ENCODE data around the gene TGFBR3L.
"Not testable (repeated sequence)": the region's sequence is repeated elsewhere in the genome, so short reads cannot be mapped to it uniquely, and the experiment has no call there.

Gene TGFBR3L

GRCh38 chr19:7926727-7927604 lies 12.3 kb downstream of the TGFBR3L start:
- DNase-seq (ENCODE audit: extremely low read depth in 1 of 2, low read depth in 1 of 2), result no peak

DNA sequence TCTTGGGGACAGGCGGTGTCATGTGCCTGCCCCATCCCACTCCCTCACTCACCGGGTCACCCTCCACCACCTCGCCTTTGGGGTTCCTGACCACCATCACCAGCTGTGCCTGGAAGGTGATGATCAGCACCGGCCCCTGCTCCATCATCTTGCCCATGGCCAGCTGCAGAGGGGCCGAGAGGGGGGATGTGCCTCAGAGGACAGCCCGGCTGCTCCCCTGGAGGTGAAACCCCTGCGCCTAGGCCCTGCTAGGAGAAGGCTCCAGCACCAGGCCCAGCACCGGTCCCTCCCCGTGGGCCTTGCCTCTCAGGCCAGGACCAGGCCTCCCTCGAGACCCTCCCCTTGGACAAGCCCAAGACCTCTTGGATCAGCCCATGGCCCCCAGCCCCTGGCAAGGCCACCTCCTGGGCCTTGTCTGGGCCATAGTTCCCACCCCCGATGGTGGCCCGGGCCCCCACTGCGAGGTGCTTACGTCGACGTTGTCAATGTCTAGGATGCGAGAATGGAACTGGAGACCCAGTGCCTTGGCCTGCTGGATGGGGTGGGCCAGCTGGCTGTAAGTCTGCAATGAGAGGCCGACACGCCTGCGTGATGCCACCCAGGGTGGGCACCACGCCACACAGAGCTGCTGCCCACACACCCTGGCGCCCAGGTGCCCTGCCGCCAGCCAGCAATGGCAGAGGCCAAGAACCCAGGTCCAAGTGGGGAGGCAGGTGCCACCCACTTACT lies 13.1 kb downstream of the TGFBR3L start:
- no peak for DNase-seq (ENCODE audit: extremely low read depth in 1 of 2, low read depth in 1 of 2)

DNA sequence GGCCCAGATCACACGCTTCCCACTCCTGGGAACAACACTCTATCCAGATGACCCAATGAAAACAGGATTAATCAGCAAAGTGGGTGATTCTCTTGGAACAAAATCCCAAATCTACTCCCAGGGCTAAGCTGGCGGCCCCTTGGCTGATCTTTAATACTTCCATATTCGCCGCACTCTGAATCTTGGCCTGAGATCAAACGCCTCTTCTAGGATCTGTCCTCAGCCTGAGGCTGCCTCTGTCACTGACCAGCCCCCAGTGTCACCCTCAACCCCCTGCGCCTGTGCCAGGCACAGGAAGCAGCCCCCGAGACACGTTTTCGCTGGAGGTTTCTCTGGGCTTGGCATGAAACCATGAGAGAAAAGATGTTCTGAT lies 13.7 kb downstream of the TGFBR3L start:
- DNase-seq (ENCODE audit: extremely low read depth in 1 of 2, low read depth in 1 of 2), result no peak

- peak; percentile 41 to 57 for DNase-seq (ENCODE audit: extremely low read depth in 1 of 2, low read depth in 1 of 2)
Measured at GRCh38 chr19:7928741-7929701, 14.4 kb downstream of the TGFBR3L start.

- DNase-seq (ENCODE audit: extremely low read depth in 1 of 2, low read depth in 1 of 2), result not testable (repeated sequence)
Measured at GRCh38 chr19:7930030-7930429, 15.4 kb downstream of the TGFBR3L start.

DNA sequence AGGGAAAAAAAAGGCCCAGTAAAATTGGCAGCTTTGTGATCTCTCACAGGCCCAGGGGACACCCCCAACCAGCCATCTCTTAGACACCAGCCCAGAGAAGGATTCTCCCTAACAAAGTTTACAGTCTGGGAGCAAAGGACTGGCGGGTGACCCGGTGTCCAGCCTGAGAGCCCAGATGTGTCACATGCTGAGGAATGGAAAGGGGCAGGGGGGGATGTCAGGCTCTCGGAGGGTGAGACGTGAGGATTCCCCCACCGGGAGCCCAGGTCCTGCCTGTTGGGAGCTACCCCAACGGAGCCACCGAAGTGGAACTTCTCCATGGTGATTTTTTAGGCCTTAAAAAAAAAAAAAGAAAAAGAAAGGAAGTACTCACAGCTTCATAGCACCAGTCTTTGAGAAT lies 16.1 kb downstream of the TGFBR3L start:
- no peak for DNase-seq (ENCODE audit: extremely low read depth in 1 of 2, low read depth in 1 of 2)

DNA sequence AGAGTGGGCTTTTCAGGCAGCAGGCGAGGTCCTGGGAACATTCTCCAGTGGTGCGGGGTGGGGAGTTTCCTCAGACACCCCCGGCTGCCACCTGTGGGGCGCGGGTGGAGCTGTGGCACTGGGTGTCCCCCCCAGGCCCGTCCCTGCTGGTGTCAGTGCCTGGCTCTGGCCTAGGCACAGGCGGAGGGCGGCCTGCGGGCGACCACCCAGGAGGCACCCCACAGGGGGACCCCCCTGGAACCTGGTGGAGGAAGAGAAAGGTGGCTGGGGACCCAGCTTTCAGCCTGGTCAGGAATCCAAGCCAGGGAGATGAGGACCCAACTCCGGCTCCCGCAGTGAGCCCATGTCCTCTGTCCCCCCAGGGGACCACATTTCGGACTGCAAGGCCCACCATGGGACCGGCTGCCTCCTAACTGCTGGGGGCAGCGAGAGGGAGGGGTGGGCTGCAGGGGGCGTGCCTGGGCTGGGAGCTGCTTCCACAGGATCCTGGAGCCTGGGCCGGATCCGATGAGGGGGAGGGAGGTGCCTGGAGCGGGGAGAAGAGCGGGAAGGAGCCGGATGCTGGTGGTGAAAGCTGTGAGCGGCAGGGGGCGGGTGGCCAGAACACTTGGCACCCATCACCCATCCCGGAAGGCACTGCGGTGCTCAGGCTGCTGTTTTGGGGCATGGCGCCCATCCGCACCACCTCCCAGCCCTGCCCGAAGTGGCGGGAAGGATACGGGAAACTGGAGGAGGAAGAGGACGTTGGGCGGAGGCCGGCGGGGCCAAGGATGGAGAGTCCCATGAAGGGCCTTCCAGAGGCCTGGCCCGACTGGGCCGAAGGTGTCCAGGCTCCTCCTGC lies 16.8 kb downstream of the TGFBR3L start:
- DNase-seq (ENCODE audit: extremely low read depth in 1 of 2, low read depth in 1 of 2), result no peak

GRCh38 chr19:7932276-7932929 lies 17.8 kb downstream of the TGFBR3L start:
- no peak for DNase-seq (ENCODE audit: extremely low read depth in 1 of 2, low read depth in 1 of 2)

GRCh38 chr19:7932930-7933300 lies 18.3 kb downstream of the TGFBR3L start:
- DNase-seq (ENCODE audit: extremely low read depth in 1 of 2, low read depth in 1 of 2), result no peak

- no peak for DNase-seq (ENCODE audit: extremely low read depth in 1 of 2, low read depth in 1 of 2)
Measured at GRCh38 chr19:7933411-7933810, 18.8 kb downstream of the TGFBR3L start.

- DNase-seq (ENCODE audit: extremely low read depth in 1 of 2, low read depth in 1 of 2), result no peak
Measured at GRCh38 chr19:7933828-7934725, 19.4 kb downstream of the TGFBR3L start.

DNA sequence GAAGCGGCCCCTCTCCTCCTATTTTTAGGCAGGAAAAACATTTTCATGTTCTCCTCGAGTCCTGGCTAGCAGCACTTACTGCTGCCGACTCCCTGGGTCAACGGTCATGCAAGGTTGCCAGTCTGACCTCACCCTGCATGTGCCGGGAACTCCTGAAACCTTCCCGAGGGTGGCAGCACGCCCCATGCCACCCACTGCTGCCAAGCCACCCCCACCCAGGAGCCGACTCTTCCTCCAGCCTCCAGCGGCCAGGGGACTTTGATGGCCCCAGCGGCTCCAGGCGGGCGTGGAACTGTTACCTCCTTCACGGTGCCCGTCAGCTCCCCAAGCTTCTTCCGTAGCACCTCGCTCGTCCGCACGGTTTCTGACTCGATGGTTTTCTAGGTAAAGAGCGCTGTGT lies 20.1 kb downstream of the TGFBR3L start:
- DNase-seq (ENCODE audit: extremely low read depth in 1 of 2, low read depth in 1 of 2), result no peak

DNA sequence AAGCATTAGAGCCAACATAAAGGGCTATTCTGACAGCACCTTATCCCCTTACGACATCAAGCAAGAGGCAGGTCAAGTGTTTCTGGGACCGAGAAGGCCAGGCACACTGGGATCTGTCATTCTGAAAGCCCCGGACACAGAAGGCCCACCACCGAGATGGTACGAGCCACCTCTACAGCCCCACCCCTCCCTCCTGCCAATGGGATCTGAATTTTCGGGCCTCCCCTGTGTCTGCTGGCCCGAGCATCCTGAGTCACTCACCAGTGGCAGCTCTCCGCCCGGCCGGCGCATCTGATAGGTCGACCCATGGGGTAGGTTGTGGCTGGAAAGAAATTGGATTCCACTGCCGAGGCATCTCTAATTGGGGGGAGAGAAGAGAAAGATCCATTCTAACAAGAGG lies 26.2 kb downstream of the TGFBR3L start:
- DNase-seq (ENCODE audit: extremely low read depth in 1 of 2, low read depth in 1 of 2), result no peak

DNA sequence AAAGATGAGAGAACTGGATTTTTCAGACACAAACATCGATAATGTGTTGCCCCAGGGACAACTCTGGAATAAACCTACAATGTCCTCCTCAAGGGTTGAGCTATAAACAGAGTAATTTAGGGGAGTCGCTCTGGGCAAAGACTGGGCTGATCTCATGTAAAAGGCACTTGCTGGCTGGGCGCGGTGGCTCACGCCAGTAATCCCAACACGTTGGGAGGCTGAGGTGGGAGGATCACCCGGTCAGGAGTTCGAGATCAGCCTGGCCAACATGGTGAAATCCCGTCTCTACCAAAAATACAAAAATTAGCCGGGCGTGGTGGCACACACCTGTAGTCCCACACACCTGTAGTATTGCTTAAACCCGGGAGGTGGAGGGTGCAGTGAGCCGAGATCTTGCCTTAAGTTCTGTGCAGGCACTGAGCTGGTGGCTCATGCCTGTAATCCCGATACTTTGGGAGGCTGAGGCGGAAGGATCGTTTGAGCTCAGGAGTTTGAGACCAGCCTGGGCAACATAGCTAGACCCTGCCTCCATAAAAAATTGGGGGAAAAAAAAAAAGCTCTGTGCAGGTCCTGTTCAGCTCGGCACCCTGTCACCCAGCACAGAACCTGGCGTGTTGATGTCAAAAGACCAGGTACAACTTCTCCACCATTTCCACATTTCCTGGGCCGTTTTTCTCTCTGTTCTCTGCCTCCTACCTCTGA lies 27.4 kb downstream of the TGFBR3L start:
- no peak for DNase-seq (ENCODE audit: extremely low read depth in 1 of 2, low read depth in 1 of 2)

DNA sequence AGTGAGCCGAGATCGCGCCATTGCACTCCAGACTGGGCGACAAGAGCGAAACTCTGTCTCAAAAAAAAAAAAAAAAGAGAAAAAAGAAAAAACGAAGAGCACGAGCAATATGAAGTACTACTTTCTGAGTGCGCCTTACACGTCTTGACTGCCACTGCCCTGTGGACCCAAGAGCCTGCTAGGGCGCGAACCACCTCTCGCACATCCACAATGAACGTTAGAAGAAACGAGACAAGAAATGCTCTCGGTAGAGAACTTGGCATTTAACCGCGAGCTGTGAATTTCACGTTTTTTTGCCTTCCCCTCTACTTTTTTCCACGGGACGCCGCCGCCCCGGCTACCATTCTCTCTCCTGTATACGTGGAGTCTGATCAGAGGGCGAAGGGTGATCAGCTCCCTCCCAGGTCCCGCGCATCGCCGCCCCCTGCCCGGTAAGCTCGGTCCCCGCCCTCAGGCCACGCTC lies 28.4 kb downstream of the TGFBR3L start:
- no peak for DNase-seq (ENCODE audit: extremely low read depth in 1 of 2, low read depth in 1 of 2)

GRCh38 chr19:7943444-7944176 lies 29.0 kb downstream of the TGFBR3L start, which contains the start of gene TIMM44:
TSS of gene TIMM44 (minus strand) at chr19:7943666. CDS start at chr19:7943651, 15 bp downstream.
- peak; percentile 96 to 99 for DNase-seq (ENCODE audit: extremely low read depth in 1 of 2, low read depth in 1 of 2)

- peak; percentile 55 to 75 for DNase-seq (ENCODE audit: extremely low read depth in 1 of 2, low read depth in 1 of 2)
Measured at GRCh38 chr19:7944177-7944761, 29.6 kb downstream of the TGFBR3L start.
